HG02763 (cell line): Measurements from ENCODE around the gene CCDC85A.

Experiments used
- ATAC-seq: cut with Tn5 transposase; IDR thresholded peaks from one replicate; pipeline ENCODE4 v1.9.1; 2021; ENCODE audit warnings: mild to moderate bottlenecking, moderate library complexity; ENCODE audit not compliant: unreplicated experiment

The CCDC85A gene

GRCh38 chr2:56192664-56193305 is 9.0 kb downstream of the CCDC85A start:
- ATAC-seq: no peak

GRCh38 chr2:56195563-56195962 is 11.8 kb downstream of the CCDC85A start:
- no peak for ATAC-seq

GRCh38 chr2:56197816-56198215 is 14.0 kb downstream of the CCDC85A start:
- no peak for ATAC-seq

GRCh38 chr2:56198936-56199335 is 15.1 kb downstream of the CCDC85A start:
- no peak for ATAC-seq

GRCh38 chr2:56199492-56199891 is 15.7 kb downstream of the CCDC85A start:
- ATAC-seq: no peak

GRCh38 chr2:56202381-56203121 is 18.8 kb downstream of the CCDC85A start:
- no peak for ATAC-seq

- ATAC-seq: no peak
These were observed 20.8 kb downstream of the CCDC85A start for GRCh38 chr2:56204556-56204955.

GRCh38 chr2:56206250-56206649 is 22.5 kb downstream of the CCDC85A start:
- ATAC-seq: no peak

- no peak for ATAC-seq
These were observed 24.0 kb downstream of the CCDC85A start for GRCh38 chr2:56207760-56208159.

GRCh38 chr2:56208380-56208779 is 24.6 kb downstream of the CCDC85A start:
- ATAC-seq: no peak

- no peak for ATAC-seq
These were observed 25.9 kb downstream of the CCDC85A start for GRCh38 chr2:56209701-56210100.

- ATAC-seq: no peak
These were observed 26.5 kb downstream of the CCDC85A start for GRCh38 chr2:56210291-56210690.

GRCh38 chr2:56211048-56211447 is 27.3 kb downstream of the CCDC85A start:
- no peak for ATAC-seq

GRCh38 chr2:56215911-56216310 is 32.1 kb downstream of the CCDC85A start:
- no peak for ATAC-seq

- no peak for ATAC-seq
These were observed 33.3 kb downstream of the CCDC85A start for GRCh38 chr2:56217106-56217505.

GRCh38 chr2:56222481-56222880 is 38.7 kb downstream of the CCDC85A start:
- ATAC-seq: no peak

GRCh38 chr2:56224316-56224715 is 40.5 kb downstream of the CCDC85A start:
- ATAC-seq: no peak

- no peak for ATAC-seq
These were observed 44.0 kb downstream of the CCDC85A start for GRCh38 chr2:56227811-56228210.

- no peak for ATAC-seq
These were observed 45.7 kb downstream of the CCDC85A start for GRCh38 chr2:56229397-56230060.

- ATAC-seq: no peak
These were observed 46.4 kb downstream of the CCDC85A start for GRCh38 chr2:56230156-56230555.

GRCh38 chr2:56231361-56231760 is 47.6 kb downstream of the CCDC85A start:
- ATAC-seq: no peak

- no peak for ATAC-seq
These were observed 49.1 kb downstream of the CCDC85A start for GRCh38 chr2:56232912-56233311.
